GM18498 (cell line): ENCODE results near the gene LRP6.
"Not testable (repeated sequence)": the region's sequence is repeated elsewhere in the genome, so short reads cannot be mapped to it uniquely, and the experiment has no call there.

Experiments
- ATAC-seq: cut with Tn5 transposase; IDR thresholded peaks from one replicate; pipeline ENCODE4 v1.9.1; 2021; ENCODE audit warnings: mild to moderate bottlenecking, moderate library complexity; ENCODE audit not compliant: unreplicated experiment

The LRP6 gene

GRCh38 chr12:12182703-12183365 lies 84.0 kb downstream of the LRP6 start:
- ATAC-seq, result no peak

- no peak for ATAC-seq
Observed at GRCh38 chr12:12181511-12181910, 85.3 kb downstream of the LRP6 start.

- no peak for ATAC-seq
Observed at GRCh38 chr12:12180575-12180974, 86.3 kb downstream of the LRP6 start.

- no peak for ATAC-seq
Observed at GRCh38 chr12:12180136-12180535, 86.7 kb downstream of the LRP6 start.

GRCh38 chr12:12178559-12178958 lies 88.3 kb downstream of the LRP6 start:
- no peak for ATAC-seq

- ATAC-seq, result peak; percentile 55
Observed at GRCh38 chr12:12176402-12176801, 90.4 kb downstream of the LRP6 start.

GRCh38 chr12:12171991-12172511 lies 94.8 kb downstream of the LRP6 start:
- ATAC-seq, result peak; percentile 86

GRCh38 chr12:12167847-12168246 lies 99.0 kb downstream of the LRP6 start:
- ATAC-seq, result no peak

- ATAC-seq, result no peak
Observed at GRCh38 chr12:12166751-12167150, 100.1 kb downstream of the LRP6 start.

- ATAC-seq, result no peak
Observed at GRCh38 chr12:12159988-12160387, 106.9 kb downstream of the LRP6 start.

- no peak for ATAC-seq
Observed at GRCh38 chr12:12158858-12159257, 108.0 kb downstream of the LRP6 start.

- no peak for ATAC-seq
Observed at GRCh38 chr12:12157424-12157823, 109.4 kb downstream of the LRP6 start.

- ATAC-seq, result no peak
Observed at GRCh38 chr12:12156828-12157227, 110.0 kb downstream of the LRP6 start.

- ATAC-seq, result no peak
Observed at GRCh38 chr12:12156116-12156515, 110.7 kb downstream of the LRP6 start.

- no peak for ATAC-seq
Observed at GRCh38 chr12:12153596-12153995, 113.2 kb downstream of the LRP6 start.

GRCh38 chr12:12147111-12147510 lies 119.7 kb downstream of the LRP6 start:
- no peak for ATAC-seq

- not testable (repeated sequence) for ATAC-seq
Observed at GRCh38 chr12:12144531-12144930, 122.3 kb downstream of the LRP6 start.

- ATAC-seq, result no peak
Observed at GRCh38 chr12:12141000-12141399, 125.8 kb downstream of the LRP6 start.

- no peak for ATAC-seq
Observed at GRCh38 chr12:12138203-12139154, 128.4 kb downstream of the LRP6 start.

- ATAC-seq, result no peak
Observed at GRCh38 chr12:12133785-12134184, 133.1 kb downstream of the LRP6 start.

GRCh38 chr12:12133259-12133658 lies 133.6 kb downstream of the LRP6 start:
- no peak for ATAC-seq

GRCh38 chr12:12128670-12129069 lies 138.2 kb downstream of the LRP6 start:
- no peak for ATAC-seq
